ENCODE results near the gene BRCC3.
"Not testable (repeated sequence)": the region's sequence is repeated elsewhere in the genome, so short reads cannot be mapped to it uniquely, and the experiment has no call there.

Gene BRCC3

GRCh38 chrX:155061760-155062159 lies 9.5 kb upstream of the BRCC3 start:
- no peak for DNase-seq

DNA sequence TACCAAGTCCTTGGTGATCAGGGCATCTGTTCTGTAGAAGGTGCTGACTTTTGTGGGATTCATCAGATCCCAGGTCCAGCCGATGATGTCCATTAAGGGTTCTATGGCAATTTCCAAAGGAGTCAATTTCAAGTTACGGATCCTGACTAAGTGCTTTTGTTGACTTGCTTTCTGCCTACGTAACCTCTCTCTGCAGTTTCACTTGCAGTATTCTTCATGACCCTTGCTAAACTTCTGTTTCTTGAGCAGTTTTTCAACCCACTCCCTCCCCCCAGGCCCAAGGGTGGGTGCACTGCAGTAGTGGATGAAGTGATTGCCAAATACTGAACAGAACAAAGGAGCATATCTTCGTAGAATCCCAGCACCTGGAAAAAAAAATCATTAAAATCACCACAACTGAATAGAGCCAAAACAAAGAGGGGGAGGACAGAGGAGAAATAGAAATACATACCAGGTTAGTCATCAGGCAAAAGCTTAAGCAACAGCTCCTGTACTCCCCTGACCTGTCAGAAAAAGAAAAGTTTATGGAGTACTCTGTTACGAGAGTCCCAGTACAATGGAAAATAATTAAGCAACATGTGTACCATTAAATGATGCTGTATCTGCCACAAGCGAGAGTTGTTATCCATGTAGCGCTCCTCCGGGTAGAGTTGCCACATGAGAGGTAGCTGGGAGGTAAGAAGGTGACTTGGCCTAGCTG lies 6.1 kb upstream of the BRCC3 start:
- DNase-seq = no peak

DNA sequence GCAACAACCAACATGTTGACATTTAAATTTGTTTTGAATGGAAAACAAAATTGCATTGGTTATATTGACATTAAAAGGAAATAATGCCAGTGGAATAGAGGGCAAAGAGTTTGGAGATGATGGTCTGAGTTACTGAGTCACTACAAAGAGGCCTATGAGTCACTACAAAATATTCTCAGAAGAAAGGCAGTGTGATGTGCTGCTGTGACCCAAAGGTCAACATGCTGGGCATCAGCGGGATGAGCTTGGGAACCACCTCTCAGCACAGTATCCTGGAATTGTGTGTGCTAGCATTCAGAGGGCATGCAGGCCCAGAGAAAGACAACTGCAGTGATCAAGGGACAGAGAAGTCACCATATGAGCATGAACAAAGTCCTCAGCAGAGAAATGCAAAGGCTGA lies 3.1 kb upstream of the BRCC3 start:
- DNase-seq = no peak

DNA sequence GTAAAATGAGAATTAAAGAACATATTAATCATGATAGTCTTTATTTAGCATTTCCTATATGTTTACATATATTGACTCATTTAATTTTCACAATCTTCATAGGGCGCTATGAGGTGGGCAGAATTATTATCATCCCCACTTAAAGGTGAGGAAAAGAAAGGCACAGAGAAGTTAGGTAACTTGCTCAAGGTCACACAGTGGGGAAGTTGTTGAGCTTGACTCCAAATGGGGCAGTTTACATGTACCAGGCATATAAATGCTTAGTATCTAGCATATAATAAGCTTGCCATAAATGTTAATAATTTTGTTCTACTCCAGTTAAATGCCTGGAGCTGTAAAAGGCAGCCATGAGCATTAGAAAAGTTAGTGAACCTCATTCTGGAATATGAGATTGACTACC lies 1.9 kb upstream of the BRCC3 start:
- DNase-seq = no peak

GRCh38 chrX:155070038-155070437 lies 1.3 kb upstream of the BRCC3 start:
- no peak for DNase-seq

DNA sequence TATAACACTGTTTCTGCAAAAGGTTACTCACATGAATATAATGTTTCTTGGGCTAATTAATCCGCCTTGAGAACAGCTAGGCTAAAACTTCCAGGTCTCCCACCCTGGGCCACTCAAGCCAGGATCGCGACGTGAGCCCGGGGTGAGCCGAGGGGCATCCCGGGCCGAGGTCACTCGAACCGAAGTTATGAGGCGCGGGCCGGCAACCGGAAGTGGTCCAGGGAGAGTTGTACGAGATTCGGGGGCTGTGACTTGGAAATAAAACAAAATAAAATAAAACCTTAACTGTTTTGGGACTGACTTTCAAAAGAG lies 689 bp upstream of the BRCC3 start:
- DNase-seq = no peak

DNA sequence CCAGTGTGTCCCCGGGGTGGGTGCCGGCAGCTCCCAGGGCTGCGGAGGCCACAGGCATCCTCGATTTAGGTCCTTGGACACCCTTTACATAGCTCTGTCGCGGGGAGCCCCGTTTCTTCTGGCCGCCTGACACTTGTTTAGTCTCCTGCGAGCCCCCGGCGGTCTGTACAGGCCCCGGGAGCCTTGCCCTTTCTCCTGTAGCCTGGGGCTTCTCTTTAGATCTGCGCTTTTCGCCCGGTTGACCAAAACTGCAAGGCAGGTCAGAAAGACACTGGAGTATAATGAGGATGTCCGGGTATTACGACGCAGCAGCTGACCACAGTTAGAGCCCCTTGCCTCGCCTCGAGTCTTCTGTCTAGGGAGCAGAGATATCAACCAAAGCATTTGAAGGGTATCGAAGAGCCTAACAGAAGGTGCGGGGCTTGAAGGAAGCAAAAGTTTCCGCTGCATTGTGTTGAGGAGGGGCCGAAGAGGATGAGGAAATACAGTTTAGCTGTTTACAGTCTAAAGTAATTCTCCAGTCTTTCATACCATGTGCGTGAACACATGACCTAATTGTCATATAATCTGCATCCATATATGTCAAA lies 479 bp downstream of the BRCC3 start:
- DNase-seq = no peak

DNA sequence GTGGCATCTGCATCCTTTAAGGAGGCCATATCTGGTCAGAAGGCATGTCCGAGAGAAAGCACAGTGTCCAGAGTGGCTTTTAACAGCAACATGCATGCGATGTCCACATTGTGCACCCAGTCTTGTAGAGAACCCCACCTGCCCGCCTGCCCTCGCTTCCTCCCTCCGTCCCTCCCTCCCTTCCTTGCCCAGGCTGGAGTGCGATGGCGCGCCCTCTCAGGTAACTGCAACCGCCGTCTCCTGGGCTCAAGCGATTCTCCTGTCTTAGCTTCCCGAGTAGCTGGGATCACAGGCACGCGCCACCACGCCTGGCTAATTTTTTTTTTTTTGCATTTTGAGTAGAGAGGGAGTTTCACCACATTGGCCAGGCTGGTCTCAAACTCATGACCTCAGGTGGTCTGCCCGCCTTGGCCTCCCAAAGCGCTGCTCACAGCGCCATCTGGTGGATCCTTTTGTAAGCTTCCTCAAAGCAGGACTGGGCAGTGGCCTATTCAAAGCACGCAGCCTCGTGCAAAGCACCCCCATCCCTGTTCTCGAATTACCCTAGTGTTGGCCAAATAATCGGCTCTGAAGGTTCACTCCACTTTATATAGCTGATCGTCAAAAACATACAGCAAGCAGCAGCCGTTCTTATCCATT lies 15.0 kb downstream of the BRCC3 start:
- DNase-seq = peak; percentile 48

DNA sequence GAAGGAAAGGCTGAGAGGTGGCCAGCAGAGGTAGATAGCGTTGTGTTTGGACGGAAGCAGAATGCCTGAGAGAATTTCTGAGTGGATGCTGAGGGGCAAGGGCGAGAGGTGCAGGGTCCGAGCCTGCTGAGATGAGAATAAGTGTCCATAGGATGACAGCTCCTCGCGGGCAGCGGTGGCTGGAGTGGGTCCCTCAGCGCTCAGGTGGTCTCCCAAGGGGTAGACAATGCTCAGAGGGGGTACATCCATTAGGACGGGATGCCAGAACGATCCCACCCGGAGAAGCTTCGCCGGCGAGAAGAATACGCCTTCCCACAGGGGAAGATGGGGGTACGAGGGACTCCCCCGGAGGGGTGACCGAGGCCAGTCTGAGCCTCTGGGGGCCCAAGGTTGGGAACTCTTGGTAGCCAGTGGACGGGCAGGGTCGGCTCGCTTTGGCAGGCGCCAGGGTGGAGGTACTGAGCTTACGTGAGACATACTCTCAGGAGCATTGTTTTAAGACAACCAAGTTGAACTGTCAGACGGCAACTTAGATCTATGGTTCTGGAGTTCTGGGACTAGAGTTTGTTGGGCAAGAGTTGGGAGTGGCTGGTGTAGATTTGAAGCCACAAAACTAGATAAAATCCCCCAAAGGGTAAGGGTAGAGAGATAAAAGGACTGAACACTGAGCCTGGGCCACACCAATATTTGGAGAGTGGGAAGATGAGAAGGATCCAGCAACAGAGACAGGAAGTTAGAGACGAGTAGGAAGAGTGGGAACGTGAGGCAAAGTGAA lies 15.8 kb downstream of the BRCC3 start:
- DNase-seq = no peak

DNA sequence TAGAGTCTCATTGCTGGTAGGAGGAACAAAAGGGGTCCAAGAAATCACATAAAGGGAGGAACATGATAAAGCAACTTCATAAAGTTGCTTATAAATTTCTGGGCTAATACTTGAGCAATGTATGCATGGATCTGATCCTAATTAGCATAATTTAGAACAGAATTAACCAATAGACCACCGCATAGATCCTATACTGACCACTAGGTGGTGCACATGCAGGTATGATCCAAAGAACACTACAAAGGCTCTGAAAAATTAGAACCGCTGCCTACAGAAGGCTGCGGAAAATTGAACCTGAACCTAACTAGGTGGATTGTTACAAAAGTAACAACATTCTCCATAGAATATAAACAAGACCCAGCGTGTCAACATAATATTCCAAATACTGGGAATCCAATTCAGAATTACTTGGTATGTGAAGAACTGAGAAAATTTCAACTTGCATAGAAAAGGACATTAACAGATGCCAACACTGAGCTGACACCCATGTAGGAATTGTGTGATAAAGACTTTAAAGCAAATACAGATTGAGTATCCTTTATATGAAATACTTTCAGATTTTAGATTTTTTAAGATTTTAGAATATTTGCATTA lies 23.3 kb downstream of the BRCC3 start:
- DNase-seq = no peak

DNA sequence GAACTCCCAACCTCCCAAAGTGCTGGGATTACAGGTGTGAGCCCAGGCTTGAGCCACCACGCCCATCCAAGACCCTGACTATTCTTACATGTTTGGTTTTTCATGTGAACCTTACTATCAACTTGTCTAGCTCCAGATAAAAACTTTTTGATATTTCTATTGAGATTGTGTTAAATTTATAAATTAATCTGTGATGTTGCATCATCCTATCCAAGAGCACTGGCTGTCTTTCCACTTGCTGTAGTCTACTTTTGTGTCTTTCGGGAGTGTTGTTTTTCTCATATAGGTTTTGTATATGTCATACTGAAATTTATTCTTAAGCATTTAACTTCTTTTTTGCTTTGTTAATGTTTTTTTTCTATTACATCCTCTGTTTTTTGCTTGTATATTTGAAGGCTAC lies 34.6 kb downstream of the BRCC3 start:
- DNase-seq = no peak

- DNase-seq = no peak
Measured at GRCh38 chrX:155108427-155108826, 37.1 kb downstream of the BRCC3 start.

GRCh38 chrX:155112171-155112570 lies 40.9 kb downstream of the BRCC3 start:
- DNase-seq = no peak

GRCh38 chrX:155113097-155113496 lies 41.8 kb downstream of the BRCC3 start:
- DNase-seq = no peak

DNA sequence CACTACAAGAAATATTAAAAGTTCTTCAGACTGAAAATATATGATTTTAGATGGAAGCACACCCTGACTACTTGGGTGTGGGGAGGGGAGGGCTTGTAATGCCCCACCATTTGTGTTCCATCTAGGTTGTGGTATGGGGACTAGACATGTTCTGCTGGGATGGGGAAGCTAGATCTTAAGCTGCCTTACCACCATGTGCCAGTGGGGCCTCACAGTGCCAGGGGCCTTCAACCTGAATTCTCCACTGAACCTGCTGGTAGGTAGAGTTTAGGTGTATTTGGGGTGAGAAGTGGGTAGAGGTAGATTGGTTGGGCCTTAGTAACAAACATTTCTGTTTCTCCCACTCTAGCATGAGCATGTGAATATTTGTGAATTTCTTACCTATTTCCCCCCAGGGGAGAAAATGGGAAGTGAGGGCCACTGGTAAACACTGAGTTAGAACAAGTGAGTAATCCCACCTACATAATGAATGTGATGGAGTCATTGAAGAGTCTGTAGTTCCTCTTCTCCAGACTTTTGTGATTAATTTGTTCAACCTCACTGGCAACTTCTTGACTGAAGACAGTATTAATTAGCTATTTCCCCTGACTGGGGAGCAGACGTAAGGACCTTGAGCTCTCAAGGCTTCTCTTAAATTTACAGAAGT lies 44.0 kb downstream of the BRCC3 start:
- no peak for DNase-seq

- DNase-seq = no peak
Measured at GRCh38 chrX:155127465-155127864, 56.2 kb downstream of the BRCC3 start.

GRCh38 chrX:155127940-155128339 lies 56.6 kb downstream of the BRCC3 start:
- no peak for DNase-seq

DNA sequence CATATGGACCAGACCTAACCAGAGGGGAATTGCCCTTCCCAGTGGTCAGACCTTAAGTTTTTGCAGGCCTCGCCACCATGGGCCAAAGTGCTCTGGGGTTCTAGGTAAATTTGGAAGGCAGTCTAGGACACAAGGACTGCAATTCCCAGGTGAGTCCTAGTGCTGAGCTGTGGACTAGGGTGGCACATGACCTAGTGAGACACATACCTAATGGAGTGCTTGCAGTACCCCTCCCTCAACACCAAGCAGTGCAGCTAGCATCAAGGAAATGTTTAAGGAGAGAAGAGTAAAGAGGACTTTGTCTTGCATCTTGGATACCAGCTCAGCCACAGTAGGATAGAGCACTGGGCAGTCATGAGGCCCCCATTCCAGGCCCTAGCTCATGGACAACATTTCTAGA lies 60.8 kb downstream of the BRCC3 start:
- DNase-seq = no peak

DNA sequence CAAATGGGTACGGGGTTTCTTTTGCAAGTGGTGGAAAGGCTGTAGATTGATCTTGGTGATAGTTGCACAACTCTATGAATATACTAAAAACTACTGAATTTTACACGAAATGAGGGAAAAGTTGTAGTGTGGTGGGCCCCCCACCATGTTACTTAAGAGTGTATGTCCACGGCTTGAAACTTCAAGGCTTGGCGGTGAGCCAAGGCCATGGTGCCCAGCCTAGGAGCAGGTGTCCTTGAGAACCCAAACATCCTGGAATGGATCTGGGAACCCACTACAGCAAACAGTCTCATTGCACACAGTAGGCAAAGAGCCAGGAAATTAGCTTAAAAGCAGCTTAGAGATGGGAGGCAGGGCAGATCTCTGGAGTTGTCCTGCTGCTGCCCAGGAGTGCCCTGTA lies 62.9 kb downstream of the BRCC3 start:
- DNase-seq = no peak

DNA sequence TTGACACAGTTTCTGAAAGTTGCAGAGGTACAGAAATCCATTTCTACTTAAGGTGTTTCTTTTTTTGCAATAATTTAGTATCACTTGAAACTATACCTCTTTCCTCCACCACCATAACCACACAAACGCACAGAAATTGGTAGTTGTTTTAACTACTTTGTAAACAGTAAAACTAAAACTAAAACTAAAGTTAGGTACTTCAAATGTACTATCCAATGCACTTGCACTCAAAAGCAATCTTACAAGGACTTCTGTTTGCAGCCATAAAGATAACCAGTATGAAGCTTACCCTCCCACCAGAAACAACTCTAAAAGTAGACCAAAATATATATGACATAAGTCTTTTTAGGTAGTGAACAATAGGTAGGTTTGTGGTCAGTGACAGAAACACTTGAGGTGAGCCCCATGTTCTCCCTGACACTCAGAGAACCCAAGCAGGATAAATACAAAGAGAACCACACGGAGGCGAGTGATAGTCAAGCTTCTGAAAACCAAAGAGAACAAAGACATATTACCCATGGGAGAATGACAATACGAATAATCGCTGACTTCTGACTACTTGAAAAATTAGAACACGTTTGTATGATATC lies 72.7 kb downstream of the BRCC3 start:
- no peak for DNase-seq

- no peak for DNase-seq
Measured at GRCh38 chrX:155144926-155145325, 73.6 kb downstream of the BRCC3 start.

- not testable (repeated sequence) for DNase-seq
Measured at GRCh38 chrX:155147612-155148011, 76.3 kb downstream of the BRCC3 start.

GRCh38 chrX:155148166-155148565 lies 76.9 kb downstream of the BRCC3 start:
- DNase-seq = not testable (repeated sequence)
